HL-60 (cell line): ENCODE results near the gene TTC12.

Experiments used
- POLR2AphosphoS5 ChIP-seq: IDR thresholded peaks from 2 replicates; pipeline ENCODE4 v1.6.1; 2012; ENCODE audit warnings: low read depth
- TF ChIP-seq, protein P1 (sequence below): IDR thresholded peaks from one replicate; pipeline ENCODE4 v1.5.1; 2011; ENCODE audit warnings: low read length, control low read depth, inconsistent platforms; ENCODE audit not compliant: insufficient read depth

- TF ChIP-seq, protein P1, sequence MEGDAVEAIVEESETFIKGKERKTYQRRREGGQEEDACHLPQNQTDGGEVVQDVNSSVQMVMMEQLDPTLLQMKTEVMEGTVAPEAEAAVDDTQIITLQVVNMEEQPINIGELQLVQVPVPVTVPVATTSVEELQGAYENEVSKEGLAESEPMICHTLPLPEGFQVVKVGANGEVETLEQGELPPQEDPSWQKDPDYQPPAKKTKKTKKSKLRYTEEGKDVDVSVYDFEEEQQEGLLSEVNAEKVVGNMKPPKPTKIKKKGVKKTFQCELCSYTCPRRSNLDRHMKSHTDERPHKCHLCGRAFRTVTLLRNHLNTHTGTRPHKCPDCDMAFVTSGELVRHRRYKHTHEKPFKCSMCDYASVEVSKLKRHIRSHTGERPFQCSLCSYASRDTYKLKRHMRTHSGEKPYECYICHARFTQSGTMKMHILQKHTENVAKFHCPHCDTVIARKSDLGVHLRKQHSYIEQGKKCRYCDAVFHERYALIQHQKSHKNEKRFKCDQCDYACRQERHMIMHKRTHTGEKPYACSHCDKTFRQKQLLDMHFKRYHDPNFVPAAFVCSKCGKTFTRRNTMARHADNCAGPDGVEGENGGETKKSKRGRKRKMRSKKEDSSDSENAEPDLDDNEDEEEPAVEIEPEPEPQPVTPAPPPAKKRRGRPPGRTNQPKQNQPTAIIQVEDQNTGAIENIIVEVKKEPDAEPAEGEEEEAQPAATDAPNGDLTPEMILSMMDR, result no peak
- no peak for TF ChIP-seq POLR2AphosphoS5
Measured at GRCh38 chr11:113392236-113392921, 78.0 kb downstream of the TTC12 start.
